HepG2 (cell line): ENCODE data around the gene NGFR. TPM values are rescaled to one million over a fixed set of nuclear protein-coding genes. Genes with fewer than 3 reads are reported as not detected.

Source experiments
- CREB1 ChIP-seq, 2 experiments: fragments of 450-650 bp in 1 of 2; IDR thresholded peaks; 2 replicates each; pipeline ENCODE4 v1.6.1; 2016 to 2017; ENCODE audit warnings: control low read depth in 1 of 2, mild to moderate bottlenecking in 1 of 2, missing compliant biosample characterization in 1 of 2, missing genetic modification characterization in 1 of 2
- EZH2 ChIP-seq: conservative IDR thresholded peaks from 2 replicates; pipeline ENCODE4 v1.6.1; 2012; ENCODE audit warnings: mild to moderate bottlenecking, low read depth, low read length, moderate library complexity
- MXD1 ChIP-seq: sonication (generic); formaldehyde crosslinking; IDR thresholded peaks from 2 replicates; pipeline ENCODE4 v1.4.0; 2020; ENCODE audit warnings: mild to moderate bottlenecking, missing genetic modification reagents
- NCOA2 ChIP-seq: sonication (generic); formaldehyde crosslinking; IDR thresholded peaks from 2 replicates; pipeline ENCODE4 v1.8.0; 2022; ENCODE audit warnings: inconsistent platforms
- PLSCR1 ChIP-seq: sonication (generic); formaldehyde crosslinking; IDR thresholded peaks from 2 replicates; pipeline ENCODE4 v1.5.0; 2020; ENCODE audit warnings: missing genetic modification reagents, mild to moderate bottlenecking, borderline replicate concordance
- TGIF2 ChIP-seq: IDR thresholded peaks from 2 replicates; pipeline ENCODE4 v1.6.1; 2016; ENCODE audit warnings: control low read depth, missing compliant biosample characterization
- UBTF ChIP-seq: sonication (generic); formaldehyde crosslinking; IDR thresholded peaks from 2 replicates; pipeline ENCODE4 v1.4.0; 2020; ENCODE audit warnings: mild to moderate bottlenecking, missing genetic modification reagents
- ZNF253 ChIP-seq: sonication (generic); formaldehyde crosslinking; IDR thresholded peaks from 2 replicates; pipeline ENCODE4 v1.8.0; 2022; ENCODE audit warnings: mild to moderate bottlenecking, missing genetic modification reagents, borderline replicate concordance
- ZNF281 ChIP-seq: sonication (generic); formaldehyde crosslinking; IDR thresholded peaks from 2 replicates; pipeline ENCODE4 v1.4.0; 2020; ENCODE audit warnings: missing genetic modification reagents, borderline replicate concordance
- ZNF790 ChIP-seq: sonication (generic); formaldehyde crosslinking; IDR thresholded peaks from 2 replicates; pipeline ENCODE4 v1.8.0; 2022; ENCODE audit warnings: missing genetic modification reagents, mild to moderate bottlenecking, borderline replicate concordance
- ZNF800 ChIP-seq: sonication (generic); formaldehyde crosslinking; IDR thresholded peaks from 2 replicates; pipeline ENCODE4 v1.4.0; 2020; ENCODE audit warnings: missing genetic modification reagents
- polyA plus RNA-seq, 8 experiments: library from polyadenylated mRNA; depleted of rRNA in 3 of 8; stranded (reverse) in 7 of 8; unstranded in 1 of 8; fragments of >200 nt; fragmentation: Illumina TruSeq in 4 of 8; extraction: Trizol in 4 of 8; gene quantifications; 2 replicates each; pipeline versions ENCODE4 v1.2.1 to v1.2.3, GENCODE V29; 2011 to 2016; ENCODE audit warnings: low read depth in 4 of 8, missing spikeins in 1 of 8, mixed read lengths in 1 of 8; ENCODE audit not compliant: insufficient read depth in 1 of 8
- total RNA-seq, 5 experiments: library from RNA; depleted of rRNA; stranded (reverse); fragments of >200 nt; fragmentation: Illumina TruSeq; extraction: Trizol; gene quantifications; 2 replicates each; pipeline ENCODE4 v1.2.3, GENCODE V29; 2016; ENCODE audit warnings: low read depth in 1 of 5
- TF ChIP-seq, protein P1 (sequence below): sonication (generic); formaldehyde crosslinking; IDR thresholded peaks from 2 replicates; pipeline ENCODE4 v1.5.1; 2020; ENCODE audit warnings: mild to moderate bottlenecking, missing genetic modification reagents, borderline replicate concordance

Gene NGFR
- total and polyA plus RNA-seq, 2 of the 13 experiments (the other 11 are each of a cell fraction or from before 2014, with no cell fraction given) = 1.1 to 1.8 TPM

DNA sequence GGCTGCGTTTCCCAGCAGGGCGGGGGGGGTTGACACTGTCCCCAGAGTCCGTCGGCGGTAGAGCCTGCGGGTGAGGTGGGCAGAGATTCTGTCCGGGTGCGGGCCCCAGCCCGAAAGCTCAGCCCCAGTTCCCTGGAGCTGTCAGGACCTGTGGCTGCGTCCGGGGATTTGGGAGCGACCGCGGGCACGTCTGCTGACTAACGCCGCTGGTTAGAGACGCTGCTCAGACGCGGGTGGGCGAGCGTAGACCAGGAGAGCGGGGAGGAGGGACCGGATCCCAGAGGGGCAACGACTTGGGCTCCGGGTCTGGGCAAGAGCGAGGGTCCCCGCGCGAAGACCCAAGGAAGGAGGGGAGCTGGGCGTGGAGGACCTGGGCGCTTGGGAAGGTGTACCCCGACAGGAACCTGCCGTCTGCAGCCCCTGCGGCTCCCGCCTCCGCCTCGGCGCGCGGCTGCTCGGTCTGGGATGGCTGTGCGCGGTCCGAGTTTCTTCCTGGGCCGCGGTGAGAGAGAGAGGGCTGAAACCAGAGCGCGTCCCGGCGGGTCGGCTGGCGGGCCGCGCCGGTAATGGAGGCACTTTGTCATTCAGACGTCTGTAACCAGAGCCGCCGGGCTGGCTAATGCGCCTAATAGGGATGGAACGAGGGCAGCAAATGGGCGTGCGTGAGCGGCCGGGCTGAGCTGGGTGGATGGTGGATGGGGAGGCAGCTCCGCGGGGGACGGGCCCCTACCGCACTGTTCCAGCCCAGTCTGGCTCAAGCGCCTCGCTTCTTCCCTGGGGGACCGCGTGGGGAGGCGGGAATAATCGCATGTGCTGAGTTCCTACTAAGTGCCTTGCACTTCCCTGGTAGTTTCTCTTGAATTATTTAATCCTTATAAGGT is 2.3 kb downstream of the NGFR start (continued):
- TF ChIP-seq CREB1 (IDR thresholded peaks at IDR 0.05) (no peak), CREB1 (CRISPR knock-in tag; IDR thresholded peaks at IDR 0.05) (no peak), ZNF281 (no peak), MXD1 (0 out of 2 replicates have a peak, but pooled peaks have one; percentile 13), ZNF790 (no peak), TGIF2 (CRISPR knock-in tag) (no peak), UBTF (CRISPR knock-in tag) (peak; percentile 51), EZH2 (peak; percentile 95; the same call in 1 of the 2 replicates), PLSCR1 (no peak), NCOA2 (CRISPR knock-in tag) (0 out of 2 replicates have a peak, but pooled peaks have one; percentile 10), ZNF800 (CRISPR knock-in tag) (peak; percentile 94), ZNF253 (0 out of 2 replicates have a peak, but pooled peaks have one; percentile 22)
- TF ChIP-seq, protein P1, sequence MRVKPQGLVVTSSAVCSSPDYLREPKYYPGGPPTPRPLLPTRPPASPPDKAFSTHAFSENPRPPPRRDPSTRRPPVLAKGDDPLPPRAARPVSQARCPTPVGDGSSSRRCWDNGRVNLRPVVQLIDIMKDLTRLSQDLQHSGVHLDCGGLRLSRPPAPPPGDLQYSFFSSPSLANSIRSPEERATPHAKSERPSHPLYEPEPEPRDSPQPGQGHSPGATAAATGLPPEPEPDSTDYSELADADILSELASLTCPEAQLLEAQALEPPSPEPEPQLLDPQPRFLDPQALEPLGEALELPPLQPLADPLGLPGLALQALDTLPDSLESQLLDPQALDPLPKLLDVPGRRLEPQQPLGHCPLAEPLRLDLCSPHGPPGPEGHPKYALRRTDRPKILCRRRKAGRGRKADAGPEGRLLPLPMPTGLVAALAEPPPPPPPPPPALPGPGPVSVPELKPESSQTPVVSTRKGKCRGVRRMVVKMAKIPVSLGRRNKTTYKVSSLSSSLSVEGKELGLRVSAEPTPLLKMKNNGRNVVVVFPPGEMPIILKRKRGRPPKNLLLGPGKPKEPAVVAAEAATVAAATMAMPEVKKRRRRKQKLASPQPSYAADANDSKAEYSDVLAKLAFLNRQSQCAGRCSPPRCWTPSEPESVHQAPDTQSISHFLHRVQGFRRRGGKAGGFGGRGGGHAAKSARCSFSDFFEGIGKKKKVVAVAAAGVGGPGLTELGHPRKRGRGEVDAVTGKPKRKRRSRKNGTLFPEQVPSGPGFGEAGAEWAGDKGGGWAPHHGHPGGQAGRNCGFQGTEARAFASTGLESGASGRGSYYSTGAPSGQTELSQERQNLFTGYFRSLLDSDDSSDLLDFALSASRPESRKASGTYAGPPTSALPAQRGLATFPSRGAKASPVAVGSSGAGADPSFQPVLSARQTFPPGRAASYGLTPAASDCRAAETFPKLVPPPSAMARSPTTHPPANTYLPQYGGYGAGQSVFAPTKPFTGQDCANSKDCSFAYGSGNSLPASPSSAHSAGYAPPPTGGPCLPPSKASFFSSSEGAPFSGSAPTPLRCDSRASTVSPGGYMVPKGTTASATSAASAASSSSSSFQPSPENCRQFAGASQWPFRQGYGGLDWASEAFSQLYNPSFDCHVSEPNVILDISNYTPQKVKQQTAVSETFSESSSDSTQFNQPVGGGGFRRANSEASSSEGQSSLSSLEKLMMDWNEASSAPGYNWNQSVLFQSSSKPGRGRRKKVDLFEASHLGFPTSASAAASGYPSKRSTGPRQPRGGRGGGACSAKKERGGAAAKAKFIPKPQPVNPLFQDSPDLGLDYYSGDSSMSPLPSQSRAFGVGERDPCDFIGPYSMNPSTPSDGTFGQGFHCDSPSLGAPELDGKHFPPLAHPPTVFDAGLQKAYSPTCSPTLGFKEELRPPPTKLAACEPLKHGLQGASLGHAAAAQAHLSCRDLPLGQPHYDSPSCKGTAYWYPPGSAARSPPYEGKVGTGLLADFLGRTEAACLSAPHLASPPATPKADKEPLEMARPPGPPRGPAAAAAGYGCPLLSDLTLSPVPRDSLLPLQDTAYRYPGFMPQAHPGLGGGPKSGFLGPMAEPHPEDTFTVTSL (CRISPR knock-in tag) = no peak
